Kidney (tissue), 14 donors: Measurements from ENCODE around the gene ALDH1A2. TPM values are rescaled to one million over a fixed set of nuclear protein-coding genes. Genes with fewer than 3 reads are reported as not detected.

ENCODE experiments used
- DNase-seq, 5 donors: peaks; one replicate each; pipeline ENCODE4 v3.0.0-alpha.2; 2013 to 2020
- FAIRE-seq: peaks from 2 replicates; lab custom pipeline; 2012; peaks lifted over from hg19 to GRCh38; lab: Jason Lieb, UNC
- H3K27ac ChIP-seq, 2 donors: one replicate each; pipeline ENCODE4 v1.7.0; 2013; ENCODE audit warnings: low read depth in 2 of 2, low read length in 2 of 2, inconsistent platforms in 1 of 2
- H3K27me3 ChIP-seq: one replicate; pipeline ENCODE4 v1.7.1; 2013; ENCODE audit warnings: low read length, inconsistent platforms; ENCODE audit not compliant: control insufficient read depth, insufficient read depth
- H3K36me3 ChIP-seq, 3 donors: one replicate each; pipeline versions ENCODE4 v1.7.0 to v1.7.1; 2013; ENCODE audit warnings: low read length in 3 of 3, control low read depth in 1 of 3, inconsistent platforms in 1 of 3; ENCODE audit not compliant: insufficient read depth in 3 of 3, control insufficient read depth in 2 of 3
- H3K4me1 ChIP-seq, 3 donors: one replicate each; pipeline versions ENCODE4 v1.7.0 to v1.7.1; 2013; ENCODE audit warnings: low read length in 3 of 3, inconsistent platforms in 1 of 3, low read depth in 1 of 3; ENCODE audit not compliant: control insufficient read depth in 2 of 3, insufficient read depth in 2 of 3
- H3K4me3 ChIP-seq, 3 donors: one replicate each; pipeline versions ENCODE4 v1.7.0 to v1.8.1; 2013; ENCODE audit warnings: low read length in 3 of 3, control low read depth in 1 of 3, inconsistent platforms in 1 of 3
- H3K9ac ChIP-seq, 3 donors: one replicate each; pipeline versions ENCODE4 v1.7.0 to v1.7.1; 2013; ENCODE audit warnings: low read length in 3 of 3, control low read depth in 1 of 3, inconsistent platforms in 1 of 3
- H3K9me3 ChIP-seq, 3 donors: one replicate each; pipeline versions ENCODE4 v1.7.0 to v1.7.1; 2013; ENCODE audit warnings: low read length in 3 of 3, control low read depth in 1 of 3, inconsistent platforms in 1 of 3; ENCODE audit not compliant: control insufficient read depth in 2 of 3, insufficient read depth in 1 of 3
- CTCF ChIP-seq: IDR thresholded peaks from 3 replicates; pipeline ENCODE4 v1.5.1; 2012; ENCODE audit warnings: mild to moderate bottlenecking, moderate library complexity, borderline replicate concordance; ENCODE audit not compliant: insufficient read depth; ENCODE audit errors: extremely low read depth
- intact Hi-C: fragments of 100-400 bp; cut with DNase I; formaldehyde crosslinking; loops from one replicate; pipeline ENCODE4 v1.11.1; 2022
- polyA plus RNA-seq: library from polyadenylated mRNA; stranded (reverse); fragments of 350-450 nt; fragmentation: Illumina TruSeq; extraction: RNeasy Lipid Tissue Mini Kit (QIAGEN cat#74804); gene quantifications from one replicate; pipeline ENCODE4 v1.2.3, GENCODE V29; 2014; ENCODE audit warnings: low read depth, low replicate concordance; ENCODE audit not compliant: insufficient read depth
- total RNA-seq: library from RNA; stranded (reverse); fragmentation: NEBNext Ultra II Directional; extraction: Animal tissue kit (Norgen Biotek cat#: 25700); gene quantifications from one replicate; pipeline ENCODE4 v1.2.1, GENCODE V29; 2021
- donor health status: control.
- donor health status: control.
- donor health status: control.
- donor health status: control.
- donor health status: control.
- donor health status: DM: yes; HTN: yes; CAD: no.
- donor health status: Normal renal cell carcinoma (clear cell type).

Gene ALDH1A2
- total and polyA plus RNA-seq, 2 donors from 2014 or later = 24.4 to 113 TPM

GRCh38 chr15:57943171-57943570 is 122.3 kb downstream of the ALDH1A2 start:
- FAIRE-seq = no peak
- H3K4me3 ChIP-seq = no peak overlapping the region

GRCh38 chr15:57941816-57942215 is 123.7 kb downstream of the ALDH1A2 start:
- Histone ChIP-seq H3K36me3 (no peaks in the 10 kb centered on the region), H3K27me3 (no peaks in the 10 kb centered on the region), H3K4me3 (no peak overlapping the region), H3K4me1 (no peaks in the 10 kb centered on the region), H3K9me3 (no peaks in the 10 kb centered on the region), H3K27ac (no peak overlapping the region), H3K9ac (no peak overlapping the region)
- DNase-seq (no peak), FAIRE-seq (no peak)
- TF ChIP-seq CTCF = no peak
- intact Hi-C loops = no loop called here

More at GRCh38 chr15:57943171-57943570, 122.3 kb downstream of the ALDH1A2 start:
- no peak for DNase-seq
- no peaks in the 10 kb centered on the region for H3K4me1 ChIP-seq
- no peaks in the 10 kb centered on the region for H3K9me3 ChIP-seq
- TF ChIP-seq CTCF = no peak
- H3K27me3 ChIP-seq = no peaks in the 10 kb centered on the region
- H3K9ac ChIP-seq = no peak overlapping the region
- no peak overlapping the region for H3K27ac ChIP-seq
- H3K36me3 ChIP-seq = no peaks in the 10 kb centered on the region
- intact Hi-C loops = no loop called here

GRCh38 chr15:57932348-57932747 is 133.2 kb downstream of the ALDH1A2 start:
- no peaks in the 10 kb centered on the region for H3K36me3 ChIP-seq
- H3K27ac ChIP-seq = no peak overlapping the region
- no peaks in the 10 kb centered on the region for H3K4me1 ChIP-seq
- no peaks in the 10 kb centered on the region for H3K9me3 ChIP-seq
- no peak for FAIRE-seq
- no peak for DNase-seq
- no peaks in the 10 kb centered on the region for H3K27me3 ChIP-seq
- TF ChIP-seq CTCF = no peak
- no peak overlapping the region for H3K4me3 ChIP-seq
- intact Hi-C loops = no loop called here
- no peak overlapping the region for H3K9ac ChIP-seq

- no peak overlapping the region for H3K4me3 ChIP-seq
- FAIRE-seq = no peak
- H3K27ac ChIP-seq = no peak overlapping the region
- no peak for DNase-seq
- H3K9me3 ChIP-seq = no peaks in the 10 kb centered on the region
- H3K27me3 ChIP-seq = no peaks in the 10 kb centered on the region
- no peak overlapping the region for H3K9ac ChIP-seq
- H3K36me3 ChIP-seq = no peaks in the 10 kb centered on the region
- intact Hi-C loops = no loop called here
- TF ChIP-seq CTCF = no peak
- no peaks in the 10 kb centered on the region for H3K4me1 ChIP-seq
Measured at GRCh38 chr15:57931570-57931969, 133.9 kb downstream of the ALDH1A2 start.
